A673 (cell line): ENCODE measurements around the gene BEST4. TPM values are rescaled to one million over a fixed set of nuclear protein-coding genes. Genes with fewer than 3 reads are reported as not detected.
A peak's percentile ranks its signal among the peaks of the same experiment; 100 is the strongest.
"Not testable (repeated sequence)": the region's sequence is repeated elsewhere in the genome, so short reads cannot be mapped to it uniquely, and the experiment has no call there.

Experiments used
- BruUV-seq: library from RNA; stranded (reverse); fragments of 400-500 nt; replicated peaks from 2 replicates; lab custom pipeline; 2021; lab: Mats Ljungman, UMichigan
- CTCF ChIA-PET: fragments of 300-600 bp; sonication (Branson Sonifier 250); formaldehyde crosslinking; loops from one replicate; lab custom pipeline; 2022; ENCODE audit warnings: antibody characterized with exemption; lab: Charles Lee
- POLR2A ChIA-PET: fragments of 300-600 bp; sonication (Branson Sonifier 250); formaldehyde crosslinking; loops from one replicate; lab custom pipeline; 2022; ENCODE audit warnings: antibody characterized with exemption; ENCODE audit not compliant: low non-redundant PET; lab: Charles Lee
- DNase-seq: peaks from one replicate; pipeline ENCODE4 v3.0.0-alpha.2; 2015; ENCODE audit warnings: low spot score
- H3K27ac ChIP-seq: fragments of 200-600 bp; sonication (generic); 2 replicates; pipeline ENCODE4 v1.5.1; 2016; ENCODE audit warnings: mixed run types, low read depth, mild to moderate bottlenecking, mixed read lengths, antibody characterized with exemption, low read length; ENCODE audit not compliant: poor library complexity, severe bottlenecking
- H3K27me3 ChIP-seq: fragments of 200-600 bp; sonication (generic); replicated peaks from 2 replicates; pipeline ENCODE4 v1.6.1; 2017; ENCODE audit warnings: mixed run types, low read depth, mild to moderate bottlenecking, mixed read lengths, antibody characterized with exemption, low read length; ENCODE audit not compliant: insufficient read depth, poor library complexity
- H3K36me3 ChIP-seq: fragments of 200-600 bp; sonication (generic); 2 replicates; pipeline ENCODE4 v1.6.1; 2016; ENCODE audit warnings: mixed run types, mild to moderate bottlenecking, mixed read lengths, antibody characterized with exemption, low read length; ENCODE audit not compliant: insufficient read depth, poor library complexity, severe bottlenecking
- H3K4me1 ChIP-seq: fragments of 200-600 bp; sonication (generic); 2 replicates; pipeline ENCODE4 v1.6.1; 2017; ENCODE audit warnings: mixed run types, mild to moderate bottlenecking, mixed read lengths, antibody characterized with exemption, low read length; ENCODE audit not compliant: insufficient read depth, poor library complexity, severe bottlenecking
- H3K4me3 ChIP-seq: fragments of 200-600 bp; sonication (generic); 2 replicates; pipeline ENCODE4 v1.5.1; 2016; ENCODE audit warnings: low read depth, mixed run types, mild to moderate bottlenecking, mixed read lengths, low read length; ENCODE audit not compliant: poor library complexity, severe bottlenecking
- H3K9me3 ChIP-seq: fragments of 200-600 bp; sonication (generic); 2 replicates; pipeline ENCODE4 v1.6.1; 2016; ENCODE audit warnings: mixed run types, low read depth, mild to moderate bottlenecking, mixed read lengths, antibody characterized with exemption, low read length; ENCODE audit not compliant: poor library complexity, severe bottlenecking
- CTCF ChIP-seq: fragments of 300-800, 200-600 bp; sonication (generic); conservative IDR thresholded peaks from 2 replicates; pipeline ENCODE4 v1.5.1; 2017; ENCODE audit warnings: low read depth, mild to moderate bottlenecking, antibody characterized with exemption, low read length, moderate library complexity, mixed read lengths
- EZH2 ChIP-seq: fragments of 200-600 bp; sonication (generic); IDR thresholded peaks from 2 replicates; pipeline ENCODE4 v1.6.1; 2017; ENCODE audit warnings: borderline replicate concordance, low read depth, mild to moderate bottlenecking, mixed read lengths, antibody characterized with exemption, low read length; ENCODE audit not compliant: poor library complexity, severe bottlenecking
- intact Hi-C: fragments of 100-400 bp; cut with micrococcal nuclease; formaldehyde crosslinking; loops from one replicate; pipeline ENCODE4 v1.10.0; 2022; ENCODE audit not compliant: unreplicated experiment
- total RNA-seq: library from RNA; stranded (reverse); gene quantifications from 2 replicates; pipeline ENCODE4 v1.2.3, GENCODE V29; 2021

Gene BEST4
- total RNA-seq, 1 experiment from 2014 or later: not detected

GRCh38 chr1:44743211-44743610 lies 44.8 kb downstream of the BEST4 start:
- Histone ChIP-seq H3K4me1 (peaks cover 30% of the 10 kb centered on the region), H3K4me3 (no peak overlapping the region), H3K36me3 (peaks cover 72% of the 10 kb centered on the region), H3K9me3 (no peaks in the 10 kb centered on the region), H3K27me3 (no peaks in the 10 kb centered on the region), H3K27ac (no peak overlapping the region)
- BruUV-seq: no TSS peak
- ChIA-PET CTCF (interaction anchor here (1.7 kb wide), 1 partner anchor 12 kb away, joined by 13 read pairs; the partner anchor contains the start of gene RNU5D-1), POLR2A (interaction anchor here (1.6 to 1.8 kb wide), 2 partner anchors 12 to 32 kb away, joined by 3 to 5 read pairs; partner anchors contain the start of gene RNU5D-1)
- TF ChIP-seq CTCF (no peak), EZH2 (no peak)
- intact Hi-C loops: loop anchor here (5.0 kb wide), 1 partner anchor 34 kb away; the partner anchor contains the start of gene RPS8
- DNase-seq: no peak

GRCh38 chr1:44740179-44740617 lies 47.8 kb downstream of the BEST4 start:
- H3K27me3 ChIP-seq: no peaks in the 10 kb centered on the region
- peak overlapping the region; percentile 96 for H3K27ac ChIP-seq
- H3K4me1 ChIP-seq: peaks cover 30% of the 10 kb centered on the region
- H3K36me3 ChIP-seq: peaks cover 42% of the 10 kb centered on the region
- ChIA-PET CTCF (no interaction called here), POLR2A (no interaction called here)
- DNase-seq: no peak
- BruUV-seq: TSS peak; percentile 87
- TF ChIP-seq CTCF (no peak), EZH2 (no peak)
- no peaks in the 10 kb centered on the region for H3K9me3 ChIP-seq
- H3K4me3 ChIP-seq: peak overlapping the region; percentile 91
- intact Hi-C loops: loop anchor here (5.0 kb wide), 1 partner anchor 37 kb away; the partner anchor contains the start of gene RPS8

GRCh38 chr1:44739307-44740178 lies 48.4 kb downstream of the BEST4 start, which contains the start of gene KIF2C:
Gene KIF2C (plus strand): TSS chr1:44739837. CDS start chr1:44739933, 96 bp downstream.
- DNase-seq: peak; percentile 99
- H3K27ac ChIP-seq: peak within 1 kb of the TSS; percentile 96
- BruUV-seq: no TSS peak
- peak within 1 kb of the TSS; percentile 91 for H3K4me3 ChIP-seq
- peaks cover 30% of the 10 kb centered on the region for H3K4me1 ChIP-seq
- no peak for TF ChIP-seq CTCF
- TF ChIP-seq EZH2: no peak
- H3K9me3 ChIP-seq: no peaks in the 10 kb centered on the region
- peaks cover 36% of the 10 kb centered on the region for H3K36me3 ChIP-seq
- no peaks in the 10 kb centered on the region for H3K27me3 ChIP-seq
- CTCF ChIA-PET: no interaction called here
- POLR2A ChIA-PET: interaction anchor here (0.6 kb wide), 1 partner anchor 20 kb away, joined by 3 read pairs; no protein-coding TSS in a partner anchor
- intact Hi-C loops: loop anchor here (5.0 to 10.0 kb wide), 2 partner anchors 38 to 565 kb away; partner anchors contain the start of gene RPS8

- BruUV-seq: TSS peak; percentile 99
- CTCF ChIA-PET: not testable (repeated sequence)
Observed at GRCh38 chr1:44738953-44739306, 49.0 kb downstream of the BEST4 start.

More at GRCh38 chr1:44738953-44739306, 49.0 kb downstream of the BEST4 start:
- Histone ChIP-seq H3K27ac (peak overlapping the region; percentile 96), H3K4me3 (peak overlapping the region; percentile 91), H3K4me1 (peaks cover 30% of the 10 kb centered on the region), H3K36me3 (peaks cover 30% of the 10 kb centered on the region)
- intact Hi-C loops: loop anchor here (10.0 kb wide), 1 partner anchor 566 kb away; no protein-coding TSS in a partner anchor
- POLR2A ChIA-PET: interaction anchor here (0.6 kb wide), 1 partner anchor 19 kb away, joined by 3 read pairs; no protein-coding TSS in a partner anchor
- not testable (repeated sequence) for DNase-seq, H3K27me3 ChIP-seq, H3K9me3 ChIP-seq
